Astrocyte (in vitro differentiated cells and primary cell): ENCODE data around the gene CPM.

Experiments
- CTCF ChIP-seq: IDR thresholded peaks from 2 replicates; pipeline ENCODE4 v1.5.1; 2011; ENCODE audit warnings: low read depth, mild to moderate bottlenecking, inconsistent platforms, low read length, moderate library complexity; ENCODE audit not compliant: insufficient read depth
- EZH2 ChIP-seq: IDR thresholded peaks from 2 replicates; pipeline ENCODE4 v1.6.1; 2012; ENCODE audit warnings: mild to moderate bottlenecking, low read length, inconsistent platforms; ENCODE audit not compliant: insufficient read depth

GRCh38 chr12:68940731-68941130 lies 7.8 kb upstream of the CPM start:
- TF ChIP-seq CTCF, result no peak
- TF ChIP-seq EZH2, result no peak
